ENCODE data around the gene PRAF2.
A peak's percentile ranks its signal among the peaks of the same experiment; 100 is the strongest.

The PRAF2 gene

GRCh38 chrX:49073601-49074575, at the start of gene PRAF2:
PRAF2 (minus strand) TSS chrX:49074002; CDS start chrX:49073987, 15 bp downstream.
- Histone ChIP-seq H3K9ac (ENCODE audit: low read length in 2 of 2) (peak within 1 kb of the TSS; percentile 42 to 60), H3K36me3 (ENCODE audit: control insufficient read depth in 2 of 2, insufficient read depth in 2 of 2, low read length in 2 of 2) (peaks cover 2 to 4% of the 10 kb centered on the region in 2 donors), H3K4me3 (ENCODE audit: low read length in 2 of 2) (peak within 1 kb of the TSS; percentile 66 to 78), H3K4me1 (ENCODE audit: control insufficient read depth, insufficient read depth, low read length) (peaks cover 23% of the 10 kb centered on the region), H3K9me3 (ENCODE audit: control insufficient read depth in 2 of 2, low read length in 2 of 2) (no peaks in the 10 kb centered on the region), H3K27me3 (ENCODE audit: control insufficient read depth in 1 of 2, insufficient read depth in 2 of 2, low read length in 2 of 2) (peaks cover 0 to 8% of the 10 kb centered on the region in 2 donors), H3K27ac (ENCODE audit: low read length) (peak within 1 kb of the TSS; percentile 55)

DNA sequence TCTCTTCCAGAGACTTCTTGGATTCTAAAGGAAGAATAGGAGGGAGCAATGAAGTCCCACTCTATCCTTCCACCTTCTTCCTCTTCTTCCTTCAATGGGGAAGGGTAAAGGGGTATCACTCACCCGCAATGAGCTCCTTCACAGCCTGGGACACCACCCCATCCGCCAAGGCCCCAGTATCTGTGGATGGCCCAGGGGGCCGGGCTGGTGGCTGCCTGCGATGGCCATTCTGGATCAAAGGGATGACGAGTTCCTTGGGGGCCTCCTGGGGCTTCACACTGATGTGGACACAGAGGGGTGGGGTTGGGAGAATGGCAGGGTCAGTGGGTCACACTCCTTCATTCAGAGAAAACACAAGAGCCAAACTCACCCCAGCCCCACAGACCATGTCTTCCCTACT, 48.7 kb upstream of the PRAF2 start:
- Histone ChIP-seq H3K27me3 (ENCODE audit: control insufficient read depth in 1 of 2, insufficient read depth in 2 of 2, low read length in 2 of 2) (peaks cover 0 to 2% of the 10 kb centered on the region in 2 donors), H3K36me3 (ENCODE audit: control insufficient read depth in 2 of 2, insufficient read depth in 2 of 2, low read length in 2 of 2) (peaks cover 11 to 12% of the 10 kb centered on the region in 2 donors), H3K27ac (ENCODE audit: low read length) (no peak overlapping the region), H3K9ac (ENCODE audit: low read length in 2 of 2) (peak overlapping the region in 1 of 2 donors; percentile 71), H3K9me3 (ENCODE audit: control insufficient read depth in 2 of 2, low read length in 2 of 2) (no peaks in the 10 kb centered on the region), H3K4me1 (ENCODE audit: control insufficient read depth, insufficient read depth, low read length) (peaks cover 12% of the 10 kb centered on the region), H3K4me3 (ENCODE audit: low read length in 2 of 2) (peak overlapping the region; percentile 83 to 86)

DNA sequence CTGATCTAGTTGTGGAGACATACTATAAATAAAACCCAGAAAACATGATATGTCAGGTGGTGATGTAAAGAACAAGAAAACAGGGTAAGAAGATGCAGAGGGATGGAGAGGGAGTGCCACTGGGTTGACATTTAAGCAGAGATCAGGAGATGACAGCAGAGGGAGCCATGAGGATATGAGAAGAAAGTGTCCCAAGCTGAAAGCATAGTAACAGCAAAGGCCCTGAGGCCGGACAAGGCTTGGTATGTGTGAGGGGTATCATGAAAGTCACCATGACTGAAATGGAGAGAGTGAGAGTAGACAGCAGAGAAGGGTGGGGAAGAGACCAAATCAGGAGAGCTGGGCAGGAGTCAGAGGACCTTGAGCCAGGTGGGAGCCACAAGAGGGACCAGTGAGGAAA, 46.3 kb upstream of the PRAF2 start:
- Histone ChIP-seq H3K27ac (ENCODE audit: low read length) (no peak overlapping the region), H3K9me3 (ENCODE audit: control insufficient read depth in 2 of 2, low read length in 2 of 2) (no peaks in the 10 kb centered on the region), H3K4me1 (ENCODE audit: control insufficient read depth, insufficient read depth, low read length) (peaks cover 12% of the 10 kb centered on the region), H3K27me3 (ENCODE audit: control insufficient read depth in 1 of 2, insufficient read depth in 2 of 2, low read length in 2 of 2) (peaks cover 0 to 2% of the 10 kb centered on the region in 2 donors), H3K9ac (ENCODE audit: low read length in 2 of 2) (no peak overlapping the region), H3K4me3 (ENCODE audit: low read length in 2 of 2) (no peak overlapping the region), H3K36me3 (ENCODE audit: control insufficient read depth in 2 of 2, insufficient read depth in 2 of 2, low read length in 2 of 2) (peaks cover 17 to 31% of the 10 kb centered on the region in 2 donors)

GRCh38 chrX:49117581-49117980, 43.8 kb upstream of the PRAF2 start:
- peaks cover 0 to 2% of the 10 kb centered on the region in 2 donors for H3K27me3 ChIP-seq (ENCODE audit: control insufficient read depth in 1 of 2, insufficient read depth in 2 of 2, low read length in 2 of 2)
- peaks cover 23 to 41% of the 10 kb centered on the region in 2 donors for H3K36me3 ChIP-seq (ENCODE audit: control insufficient read depth in 2 of 2, insufficient read depth in 2 of 2, low read length in 2 of 2)

DNA sequence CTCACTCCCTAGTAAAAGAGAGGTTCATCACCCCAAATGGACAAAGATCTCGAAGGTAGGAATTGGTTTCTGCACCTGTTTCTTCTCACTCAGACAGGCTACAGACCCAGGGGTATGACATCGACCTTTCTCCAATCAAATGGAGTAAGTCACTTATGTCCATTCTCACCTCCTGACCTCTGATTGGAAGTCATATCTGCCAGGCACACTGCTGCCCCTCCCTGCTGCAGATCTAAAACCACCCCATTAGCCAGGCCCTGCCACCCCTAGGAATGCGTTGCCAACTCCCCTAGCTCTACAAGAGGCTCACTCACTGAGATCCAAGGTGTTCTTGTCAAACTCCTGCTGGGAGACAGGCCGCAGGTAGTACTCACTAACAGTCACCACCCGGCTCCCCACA, 42.9 kb upstream of the PRAF2 start:
- Histone ChIP-seq H3K9me3 (ENCODE audit: control insufficient read depth in 2 of 2, low read length in 2 of 2) (no peaks in the 10 kb centered on the region), H3K9ac (ENCODE audit: low read length in 2 of 2) (no peak overlapping the region), H3K27me3 (ENCODE audit: control insufficient read depth in 1 of 2, insufficient read depth in 2 of 2, low read length in 2 of 2) (no peaks in the 10 kb centered on the region), H3K36me3 (ENCODE audit: control insufficient read depth in 2 of 2, insufficient read depth in 2 of 2, low read length in 2 of 2) (peaks cover 23 to 42% of the 10 kb centered on the region in 2 donors), H3K27ac (ENCODE audit: low read length) (no peak overlapping the region), H3K4me1 (ENCODE audit: control insufficient read depth, insufficient read depth, low read length) (no peaks in the 10 kb centered on the region), H3K4me3 (ENCODE audit: low read length in 2 of 2) (no peak overlapping the region)

More at GRCh38 chrX:49117581-49117980, 43.8 kb upstream of the PRAF2 start:
- Histone ChIP-seq H3K4me1 (ENCODE audit: control insufficient read depth, insufficient read depth, low read length) (peaks cover 6% of the 10 kb centered on the region), H3K4me3 (ENCODE audit: low read length in 2 of 2) (no peak overlapping the region), H3K27ac (ENCODE audit: low read length) (no peak overlapping the region), H3K9me3 (ENCODE audit: control insufficient read depth in 2 of 2, low read length in 2 of 2) (no peaks in the 10 kb centered on the region), H3K9ac (ENCODE audit: low read length in 2 of 2) (no peak overlapping the region)

DNA sequence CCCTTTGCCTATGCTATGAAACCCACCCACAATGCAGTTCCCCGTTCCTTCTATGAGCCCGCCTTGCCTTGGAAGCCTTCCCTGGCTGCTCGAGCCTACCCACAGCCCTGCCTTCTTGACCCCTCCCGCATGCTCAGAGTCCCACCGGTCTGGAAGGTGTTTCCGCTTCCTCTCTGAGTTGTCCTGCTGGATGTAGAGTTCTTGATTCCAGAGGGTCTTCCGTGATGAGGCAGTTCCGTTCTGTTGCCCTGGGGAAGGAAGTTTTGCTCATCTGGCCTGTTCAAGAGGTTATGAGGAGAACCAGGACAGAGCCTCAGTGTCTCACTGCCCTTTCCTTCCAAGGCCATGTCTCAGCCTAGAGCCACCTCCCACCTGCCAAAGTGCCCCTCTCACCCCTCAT, 42.3 kb upstream of the PRAF2 start:
- Histone ChIP-seq H3K4me3 (ENCODE audit: low read length in 2 of 2) (no peak overlapping the region), H3K9me3 (ENCODE audit: control insufficient read depth in 2 of 2, low read length in 2 of 2) (no peaks in the 10 kb centered on the region), H3K27ac (ENCODE audit: low read length) (no peak overlapping the region), H3K4me1 (ENCODE audit: control insufficient read depth, insufficient read depth, low read length) (no peaks in the 10 kb centered on the region), H3K27me3 (ENCODE audit: control insufficient read depth in 1 of 2, insufficient read depth in 2 of 2, low read length in 2 of 2) (no peaks in the 10 kb centered on the region), H3K9ac (ENCODE audit: low read length in 2 of 2) (no peak overlapping the region), H3K36me3 (ENCODE audit: control insufficient read depth in 2 of 2, insufficient read depth in 2 of 2, low read length in 2 of 2) (peaks cover 23 to 42% of the 10 kb centered on the region in 2 donors)

- no peak overlapping the region for H3K9ac ChIP-seq (ENCODE audit: low read length in 2 of 2)
- no peaks in the 10 kb centered on the region for H3K4me1 ChIP-seq (ENCODE audit: control insufficient read depth, insufficient read depth, low read length)
- H3K4me3 ChIP-seq (ENCODE audit: low read length in 2 of 2), result no peak overlapping the region
- H3K27ac ChIP-seq (ENCODE audit: low read length), result no peak overlapping the region
- H3K36me3 ChIP-seq (ENCODE audit: control insufficient read depth in 2 of 2, insufficient read depth in 2 of 2, low read length in 2 of 2), result peaks cover 6 to 25% of the 10 kb centered on the region in 2 donors
- no peaks in the 10 kb centered on the region for H3K9me3 ChIP-seq (ENCODE audit: control insufficient read depth in 2 of 2, low read length in 2 of 2)
- H3K27me3 ChIP-seq (ENCODE audit: control insufficient read depth in 1 of 2, insufficient read depth in 2 of 2, low read length in 2 of 2), result no peaks in the 10 kb centered on the region
Observed at GRCh38 chrX:49111791-49112190, 38.0 kb upstream of the PRAF2 start.

DNA sequence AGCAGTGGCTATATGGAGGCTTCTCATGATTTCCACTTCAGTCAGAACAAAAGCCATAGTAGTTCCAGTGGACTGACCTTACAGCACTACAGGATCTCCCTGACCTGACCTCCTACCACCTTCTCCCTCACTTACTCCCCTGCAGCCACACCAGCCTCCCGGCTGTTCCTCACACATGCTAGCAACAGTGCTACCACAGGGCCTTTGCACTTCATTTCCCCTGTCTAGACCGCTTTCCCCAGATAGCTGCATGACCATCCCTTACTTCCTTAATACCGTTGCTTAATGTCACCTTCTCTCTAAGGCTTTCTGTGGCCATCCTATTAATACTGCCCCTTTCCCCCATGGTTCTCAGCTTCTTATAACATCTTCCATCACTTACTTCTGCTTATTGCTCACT, 36.6 kb upstream of the PRAF2 start:
- H3K36me3 ChIP-seq (ENCODE audit: control insufficient read depth in 2 of 2, insufficient read depth in 2 of 2, low read length in 2 of 2), result peaks cover 6 to 13% of the 10 kb centered on the region in 2 donors
- no peaks in the 10 kb centered on the region for H3K4me1 ChIP-seq (ENCODE audit: control insufficient read depth, insufficient read depth, low read length)
- H3K4me3 ChIP-seq (ENCODE audit: low read length in 2 of 2), result no peak overlapping the region
- H3K9me3 ChIP-seq (ENCODE audit: control insufficient read depth in 2 of 2, low read length in 2 of 2), result no peaks in the 10 kb centered on the region
- H3K27ac ChIP-seq (ENCODE audit: low read length), result no peak overlapping the region
- H3K9ac ChIP-seq (ENCODE audit: low read length in 2 of 2), result no peak overlapping the region
- H3K27me3 ChIP-seq (ENCODE audit: control insufficient read depth in 1 of 2, insufficient read depth in 2 of 2, low read length in 2 of 2), result peaks cover 0 to 4% of the 10 kb centered on the region in 2 donors

- H3K27me3 ChIP-seq (ENCODE audit: control insufficient read depth in 1 of 2, insufficient read depth in 2 of 2, low read length in 2 of 2), result peaks cover 0 to 4% of the 10 kb centered on the region in 2 donors
- H3K4me3 ChIP-seq (ENCODE audit: low read length in 2 of 2), result no peak overlapping the region
- peaks cover 4 to 8% of the 10 kb centered on the region in 2 donors for H3K36me3 ChIP-seq (ENCODE audit: control insufficient read depth in 2 of 2, insufficient read depth in 2 of 2, low read length in 2 of 2)
- H3K27ac ChIP-seq (ENCODE audit: low read length), result no peak overlapping the region
- H3K9ac ChIP-seq (ENCODE audit: low read length in 2 of 2), result no peak overlapping the region
- H3K4me1 ChIP-seq (ENCODE audit: control insufficient read depth, insufficient read depth, low read length), result no peaks in the 10 kb centered on the region
- no peaks in the 10 kb centered on the region for H3K9me3 ChIP-seq (ENCODE audit: control insufficient read depth in 2 of 2, low read length in 2 of 2)
Observed at GRCh38 chrX:49108641-49109040, 34.8 kb upstream of the PRAF2 start.

DNA sequence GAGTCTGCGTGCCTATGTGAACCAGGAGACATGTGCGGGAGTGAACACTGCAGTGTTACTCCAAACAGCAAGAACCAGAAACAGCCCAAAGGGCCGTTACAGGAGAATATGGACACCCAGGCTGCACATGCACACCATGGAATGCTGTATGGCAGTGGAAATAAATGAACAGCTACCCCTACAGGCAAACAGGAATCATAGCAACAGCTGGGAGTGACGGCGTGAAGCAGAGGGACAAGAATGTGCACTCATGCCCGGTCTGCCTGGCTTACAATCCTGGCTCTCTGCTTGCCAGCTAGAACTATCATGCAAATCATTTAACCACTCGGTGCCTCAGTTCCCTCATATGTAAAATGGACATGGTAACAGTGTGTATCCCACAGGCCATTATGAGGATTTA, 33.1 kb upstream of the PRAF2 start:
- no peak overlapping the region for H3K27ac ChIP-seq (ENCODE audit: low read length)
- H3K36me3 ChIP-seq (ENCODE audit: control insufficient read depth in 2 of 2, insufficient read depth in 2 of 2, low read length in 2 of 2), result peaks cover 0 to 2% of the 10 kb centered on the region in 2 donors
- peaks cover 0 to 4% of the 10 kb centered on the region in 2 donors for H3K27me3 ChIP-seq (ENCODE audit: control insufficient read depth in 1 of 2, insufficient read depth in 2 of 2, low read length in 2 of 2)
- no peaks in the 10 kb centered on the region for H3K4me1 ChIP-seq (ENCODE audit: control insufficient read depth, insufficient read depth, low read length)
- H3K4me3 ChIP-seq (ENCODE audit: low read length in 2 of 2), result no peak overlapping the region
- no peak overlapping the region for H3K9ac ChIP-seq (ENCODE audit: low read length in 2 of 2)
- no peaks in the 10 kb centered on the region for H3K9me3 ChIP-seq (ENCODE audit: control insufficient read depth in 2 of 2, low read length in 2 of 2)

DNA sequence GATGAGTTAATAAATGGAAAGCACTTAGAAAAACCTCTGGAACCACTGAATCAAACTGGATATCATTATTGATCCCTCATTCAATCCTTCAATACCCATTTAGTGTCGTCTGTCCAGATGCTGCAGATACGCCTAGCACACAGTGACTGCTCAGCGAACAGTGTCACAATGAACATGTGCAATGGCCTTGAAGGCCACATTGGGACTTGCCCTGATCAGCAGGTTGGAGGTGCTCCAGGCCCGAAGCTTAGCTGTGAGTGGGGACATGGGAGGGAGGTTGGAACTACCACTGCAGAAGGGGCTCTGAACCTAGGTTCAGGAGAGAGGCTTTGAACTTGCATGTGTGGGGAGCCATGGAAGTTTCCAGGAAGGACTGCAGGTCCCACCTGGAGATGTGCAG, 32.5 kb upstream of the PRAF2 start:
- H3K4me3 ChIP-seq (ENCODE audit: low read length in 2 of 2), result no peak overlapping the region
- no peaks in the 10 kb centered on the region for H3K9me3 ChIP-seq (ENCODE audit: control insufficient read depth in 2 of 2, low read length in 2 of 2)
- no peak overlapping the region for H3K27ac ChIP-seq (ENCODE audit: low read length)
- H3K4me1 ChIP-seq (ENCODE audit: control insufficient read depth, insufficient read depth, low read length), result peaks cover 5% of the 10 kb centered on the region
- peaks cover 0 to 4% of the 10 kb centered on the region in 2 donors for H3K27me3 ChIP-seq (ENCODE audit: control insufficient read depth in 1 of 2, insufficient read depth in 2 of 2, low read length in 2 of 2)
- no peak overlapping the region for H3K9ac ChIP-seq (ENCODE audit: low read length in 2 of 2)
- peaks cover 0 to 2% of the 10 kb centered on the region in 2 donors for H3K36me3 ChIP-seq (ENCODE audit: control insufficient read depth in 2 of 2, insufficient read depth in 2 of 2, low read length in 2 of 2)
